ENCODE measurements around the gene FDPS. TPM values are rescaled to one million over a fixed set of nuclear protein-coding genes. Genes with fewer than 3 reads are reported as not detected.
A peak's percentile ranks its signal among the peaks of the same experiment; 100 is the strongest.

The FDPS gene
- total RNA-seq, 1 donor from 2014 or later = 248 TPM

DNA sequence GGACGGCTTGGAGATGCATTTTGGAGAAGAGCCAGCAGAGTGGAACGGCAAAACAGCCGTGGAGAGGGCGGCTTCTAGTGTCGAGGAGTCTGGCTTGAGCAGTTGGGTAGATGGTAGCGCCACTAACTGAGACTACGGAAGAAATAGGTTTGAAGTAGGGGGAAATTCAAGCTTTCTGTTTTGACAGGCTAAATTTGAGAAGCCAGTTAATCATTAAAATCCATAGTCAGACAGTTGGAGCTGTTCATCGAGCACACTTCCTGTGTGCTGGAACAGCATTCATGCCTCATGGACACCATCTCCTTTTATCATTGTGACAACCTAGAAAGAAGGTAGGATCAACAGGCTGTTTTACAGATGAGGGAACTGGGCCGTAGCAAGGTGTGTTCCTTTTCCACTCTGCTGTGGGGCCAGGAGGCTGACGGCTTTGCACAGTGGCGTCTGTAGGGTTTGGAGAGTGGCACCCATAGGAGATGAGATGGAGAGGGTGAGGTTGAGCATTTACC, 4.1 kb upstream of the FDPS start:
- H3K4me3 ChIP-seq (ENCODE audit: low read depth, low read length) = peak overlapping the region; percentile 30
- TF ChIP-seq, protein P1, sequence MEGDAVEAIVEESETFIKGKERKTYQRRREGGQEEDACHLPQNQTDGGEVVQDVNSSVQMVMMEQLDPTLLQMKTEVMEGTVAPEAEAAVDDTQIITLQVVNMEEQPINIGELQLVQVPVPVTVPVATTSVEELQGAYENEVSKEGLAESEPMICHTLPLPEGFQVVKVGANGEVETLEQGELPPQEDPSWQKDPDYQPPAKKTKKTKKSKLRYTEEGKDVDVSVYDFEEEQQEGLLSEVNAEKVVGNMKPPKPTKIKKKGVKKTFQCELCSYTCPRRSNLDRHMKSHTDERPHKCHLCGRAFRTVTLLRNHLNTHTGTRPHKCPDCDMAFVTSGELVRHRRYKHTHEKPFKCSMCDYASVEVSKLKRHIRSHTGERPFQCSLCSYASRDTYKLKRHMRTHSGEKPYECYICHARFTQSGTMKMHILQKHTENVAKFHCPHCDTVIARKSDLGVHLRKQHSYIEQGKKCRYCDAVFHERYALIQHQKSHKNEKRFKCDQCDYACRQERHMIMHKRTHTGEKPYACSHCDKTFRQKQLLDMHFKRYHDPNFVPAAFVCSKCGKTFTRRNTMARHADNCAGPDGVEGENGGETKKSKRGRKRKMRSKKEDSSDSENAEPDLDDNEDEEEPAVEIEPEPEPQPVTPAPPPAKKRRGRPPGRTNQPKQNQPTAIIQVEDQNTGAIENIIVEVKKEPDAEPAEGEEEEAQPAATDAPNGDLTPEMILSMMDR (conservative IDR thresholded peaks at IDR 0.05; ENCODE audit: low read depth, low read length) = no peak
- DNase-seq (ENCODE audit: low read depth) = no peak

DNA sequence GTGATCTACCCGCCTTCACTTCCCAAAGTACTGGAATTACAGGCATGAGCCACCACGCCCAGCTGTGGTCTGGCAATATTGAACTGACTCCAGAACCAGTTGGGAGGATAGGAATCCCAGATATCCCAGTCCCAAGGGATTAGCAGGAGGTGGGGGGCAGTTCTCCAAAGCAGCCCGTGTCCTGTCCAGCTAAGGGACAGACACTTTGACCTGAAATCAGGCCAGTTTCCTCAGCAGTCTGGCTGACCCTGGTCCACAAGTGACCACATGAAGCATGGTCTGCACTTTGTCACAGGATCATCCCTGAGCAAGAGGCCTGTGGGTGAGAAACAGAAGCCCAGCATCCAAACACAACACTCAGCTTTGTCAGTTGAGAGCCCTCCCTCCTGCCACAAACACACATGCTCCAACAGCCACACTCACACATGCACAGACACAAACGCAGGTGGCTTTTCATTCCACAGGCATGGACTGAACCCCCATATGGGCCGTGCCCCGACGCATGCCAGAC, 2.7 kb upstream of the FDPS start:
- H3K4me3 ChIP-seq (ENCODE audit: low read depth, low read length) = no peak overlapping the region
- no peak for DNase-seq (ENCODE audit: low read depth)
- TF ChIP-seq, protein P1 (conservative IDR thresholded peaks at IDR 0.05; ENCODE audit: low read depth, low read length) = no peak

DNA sequence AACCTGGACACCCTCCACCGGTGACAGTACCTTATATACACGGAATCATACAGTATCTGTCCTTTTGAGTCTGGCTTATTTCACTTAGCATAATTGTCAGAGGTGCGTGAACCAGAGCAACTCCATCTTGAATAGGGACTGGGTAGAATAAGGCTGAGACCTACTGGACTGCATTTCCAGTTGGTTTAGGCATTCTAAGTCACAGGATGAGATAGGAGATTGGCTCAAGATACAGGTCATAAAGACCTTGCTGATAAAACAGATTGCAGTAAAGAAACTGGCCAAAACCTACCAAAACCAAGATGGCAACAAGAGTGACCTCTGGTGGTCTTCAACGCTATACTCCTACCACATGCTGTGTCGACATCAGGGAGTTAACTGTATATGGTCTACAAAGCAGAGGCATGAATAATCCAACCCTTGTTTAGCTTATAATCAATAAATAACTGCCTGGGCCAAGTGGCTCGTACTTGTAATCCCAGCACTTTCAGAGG, 1.4 kb upstream of the FDPS start:
- H3K4me3 ChIP-seq (ENCODE audit: low read depth, low read length) = no peak overlapping the region
- TF ChIP-seq, protein P1 (conservative IDR thresholded peaks at IDR 0.05; ENCODE audit: low read depth, low read length) = peak; percentile 57
- no peak for DNase-seq (ENCODE audit: low read depth)

DNA sequence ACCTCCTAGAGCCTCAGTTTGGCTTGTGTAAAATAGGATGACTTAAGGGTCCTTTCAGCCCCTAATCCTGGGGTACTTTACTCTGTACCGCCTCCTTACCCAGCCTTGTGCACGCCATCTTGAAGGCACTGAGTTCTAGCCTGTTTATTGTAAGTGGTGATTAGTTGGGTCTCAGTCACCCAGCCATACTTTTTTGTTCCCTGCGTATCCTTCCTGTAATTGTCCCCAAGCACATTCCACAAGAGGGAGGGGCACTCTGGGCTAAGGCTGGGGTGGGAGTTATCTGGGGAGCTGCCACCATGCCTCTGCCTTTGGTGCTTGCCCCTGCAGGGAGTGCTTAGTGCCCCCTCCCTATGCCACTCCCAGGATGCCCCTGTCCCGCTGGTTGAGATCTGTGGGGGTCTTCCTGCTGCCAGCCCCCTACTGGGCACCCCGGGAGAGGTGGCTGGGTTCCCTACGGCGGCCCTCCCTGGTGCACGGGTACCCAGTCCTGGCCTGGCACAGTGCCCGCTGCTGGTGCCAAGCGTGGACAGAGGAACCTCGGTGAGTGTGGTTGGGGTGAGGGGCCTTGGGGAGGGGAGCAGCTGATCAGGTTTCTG, 856 bp downstream of the FDPS start:
- no peak for DNase-seq (ENCODE audit: low read depth)
- peak overlapping the region; percentile 100 for H3K4me3 ChIP-seq (ENCODE audit: low read depth, low read length)
- TF ChIP-seq, protein P1 (conservative IDR thresholded peaks at IDR 0.05; ENCODE audit: low read depth, low read length) = no peak

DNA sequence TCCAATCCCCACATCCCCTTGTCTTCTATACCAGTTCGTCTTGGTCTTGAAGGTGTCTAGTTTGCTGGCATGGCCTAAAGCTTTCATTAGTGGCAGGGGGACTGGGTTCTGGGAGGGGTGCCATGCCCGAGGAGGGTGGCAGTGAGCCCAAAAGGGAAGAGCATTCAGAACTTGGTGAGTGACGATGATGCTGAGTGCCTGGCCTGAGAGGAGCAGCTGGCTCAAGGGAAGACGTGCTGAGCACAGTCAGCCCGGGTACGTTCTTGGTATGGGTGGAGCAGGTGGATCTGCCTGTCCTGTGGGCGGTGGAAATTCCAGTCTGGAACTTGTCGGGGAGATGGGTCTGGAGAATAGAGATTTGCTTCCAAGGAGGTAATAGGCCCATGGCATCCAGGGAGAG, 4.6 kb downstream of the FDPS start:
- no peak for DNase-seq (ENCODE audit: low read depth)
- TF ChIP-seq, protein P1 (conservative IDR thresholded peaks at IDR 0.05; ENCODE audit: low read depth, low read length) = no peak
- no peak overlapping the region for H3K4me3 ChIP-seq (ENCODE audit: low read depth, low read length)

DNA sequence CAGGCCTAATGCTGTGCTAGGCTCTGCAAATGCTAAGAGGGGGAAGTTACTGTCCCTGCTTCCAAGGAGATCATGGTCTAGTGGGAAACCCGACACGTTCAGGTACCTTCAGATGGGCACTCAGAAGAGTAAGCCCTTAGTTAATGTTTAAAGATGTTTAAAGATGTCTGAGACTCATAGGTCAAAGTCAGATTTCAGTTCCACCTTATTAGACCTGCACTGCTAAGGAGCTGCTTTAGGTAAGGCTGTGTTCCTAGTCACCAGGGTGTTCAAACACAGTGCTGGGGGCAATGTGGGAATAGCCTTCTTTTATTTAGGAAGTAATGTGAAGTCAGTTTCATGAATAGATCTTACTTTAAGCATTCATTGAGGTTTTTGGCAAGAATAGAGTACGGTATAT, 8.3 kb downstream of the FDPS start:
- TF ChIP-seq, protein P1 (conservative IDR thresholded peaks at IDR 0.05; ENCODE audit: low read depth, low read length) = no peak
- no peak for DNase-seq (ENCODE audit: low read depth)
- no peak overlapping the region for H3K4me3 ChIP-seq (ENCODE audit: low read depth, low read length)

DNA sequence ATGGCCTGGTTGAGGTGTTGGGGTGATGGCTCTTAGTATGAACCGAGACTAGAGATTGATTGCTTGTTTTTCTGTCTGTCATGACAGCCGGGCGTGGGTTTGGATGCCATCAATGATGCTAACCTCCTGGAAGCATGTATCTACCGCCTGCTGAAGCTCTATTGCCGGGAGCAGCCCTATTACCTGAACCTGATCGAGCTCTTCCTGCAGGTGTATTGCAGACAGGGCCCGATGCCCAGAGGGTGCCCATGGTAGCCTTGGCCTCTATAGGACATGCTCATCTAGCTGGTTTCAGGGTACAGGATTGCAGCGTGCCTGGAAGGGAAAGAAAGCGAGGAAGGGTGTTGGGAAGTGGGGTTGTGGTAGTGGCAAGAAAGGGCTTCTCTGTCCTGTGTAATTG, 9.4 kb downstream of the FDPS start:
- TF ChIP-seq, protein P1 (conservative IDR thresholded peaks at IDR 0.05; ENCODE audit: low read depth, low read length) = no peak

More for the DNA sequence above, 9.4 kb downstream of the FDPS start:
- H3K4me3 ChIP-seq (ENCODE audit: low read depth, low read length) = no peak overlapping the region
- DNase-seq (ENCODE audit: low read depth) = no peak
